ENCODE measurements around the gene LCK. TPM values are rescaled to one million over a fixed set of nuclear protein-coding genes. Genes with fewer than 3 reads are reported as not detected.
"Not testable (repeated sequence)": the region's sequence is repeated elsewhere in the genome, so short reads cannot be mapped to it uniquely, and the experiment has no call there.

LCK gene
- total RNA-seq, 2 donors from 2014 or later = 267 to 268 TPM

DNA sequence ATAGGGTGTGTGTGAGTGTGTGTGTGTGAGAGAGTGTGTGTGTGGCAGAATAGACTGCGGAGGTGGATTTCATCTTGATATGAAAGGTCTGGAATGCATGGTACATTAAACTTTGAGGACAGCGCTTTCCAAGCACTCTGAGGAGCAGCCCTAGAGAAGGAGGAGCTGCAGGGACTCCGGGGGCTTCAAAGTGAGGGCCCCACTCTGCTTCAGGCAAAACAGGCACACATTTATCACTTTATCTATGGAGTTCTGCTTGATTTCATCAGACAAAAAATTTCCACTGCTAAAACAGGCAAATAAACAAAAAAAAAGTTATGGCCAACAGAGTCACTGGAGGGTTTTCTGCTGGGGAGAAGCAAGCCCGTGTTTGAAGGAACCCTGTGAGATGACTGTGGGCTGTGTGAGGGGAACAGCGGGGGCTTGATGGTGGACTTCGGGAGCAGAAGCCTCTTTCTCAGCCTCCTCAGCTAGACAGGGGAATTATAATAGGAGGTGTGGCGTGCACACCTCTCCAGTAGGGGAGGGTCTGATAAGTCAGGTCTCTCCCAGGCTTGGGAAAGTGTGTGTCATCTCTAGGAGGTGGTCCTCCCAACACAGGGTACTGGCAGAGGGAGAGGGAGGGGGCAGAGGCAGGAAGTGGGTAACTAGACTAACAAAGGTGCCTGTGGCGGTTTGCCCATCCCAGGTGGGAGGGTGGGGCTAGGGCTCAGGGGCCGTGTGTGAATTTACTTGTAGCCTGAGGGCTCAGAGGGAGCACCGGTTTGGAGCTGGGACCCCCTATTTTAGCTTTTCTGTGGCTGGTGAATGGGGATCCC, 22.5 kb downstream of the LCK start:
- DNase-seq (peak; percentile 47 to 74 (median 51)), ATAC-seq (peak; percentile 90)
- H3K36me3 Mint-ChIP-seq (ENCODE audit: low read depth) = peaks cover 6% of the 10 kb centered on the region
- peak overlapping the region; percentile 85 for H3K4me3 Mint-ChIP-seq
- peak overlapping the region; percentile 95 for H3K27ac Mint-ChIP-seq
- no peaks in the 10 kb centered on the region for H3K27me3 Mint-ChIP-seq
- H3K4me1 Mint-ChIP-seq = peaks cover 50% of the 10 kb centered on the region
- H3K9me3 ChIP-seq (ENCODE audit: control insufficient read depth, low read length, poor library complexity, severe bottlenecking) = no peaks in the 10 kb centered on the region

DNA sequence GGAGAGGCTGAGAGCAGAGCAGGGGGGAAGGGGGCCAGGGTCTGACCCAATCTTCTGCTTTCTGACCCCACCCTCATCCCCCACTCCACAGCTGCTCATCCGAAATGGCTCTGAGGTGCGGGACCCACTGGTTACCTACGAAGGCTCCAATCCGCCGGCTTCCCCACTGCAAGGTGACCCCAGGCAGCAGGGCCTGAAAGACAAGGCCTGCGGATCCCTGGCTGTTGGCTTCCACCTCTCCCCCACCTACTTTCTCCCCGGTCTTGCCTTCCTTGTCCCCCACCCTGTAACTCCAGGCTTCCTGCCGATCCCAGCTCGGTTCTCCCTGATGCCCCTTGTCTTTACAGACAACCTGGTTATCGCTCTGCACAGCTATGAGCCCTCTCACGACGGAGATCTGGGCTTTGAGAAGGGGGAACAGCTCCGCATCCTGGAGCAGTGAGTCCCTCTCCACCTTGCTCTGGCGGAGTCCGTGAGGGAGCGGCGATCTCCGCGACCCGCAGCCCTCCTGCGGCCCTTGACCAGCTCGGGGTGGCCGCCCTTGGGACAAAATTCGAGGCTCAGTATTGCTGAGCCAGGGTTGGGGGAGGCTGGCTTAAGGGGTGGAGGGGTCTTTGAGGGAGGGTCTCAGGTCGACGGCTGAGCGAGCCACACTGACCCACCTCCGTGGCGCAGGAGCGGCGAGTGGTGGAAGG, 23.7 kb downstream of the LCK start:
- no peaks in the 10 kb centered on the region for H3K27me3 Mint-ChIP-seq
- H3K4me3 Mint-ChIP-seq = no peak overlapping the region
- H3K4me1 Mint-ChIP-seq = peaks cover 54% of the 10 kb centered on the region

DNA sequence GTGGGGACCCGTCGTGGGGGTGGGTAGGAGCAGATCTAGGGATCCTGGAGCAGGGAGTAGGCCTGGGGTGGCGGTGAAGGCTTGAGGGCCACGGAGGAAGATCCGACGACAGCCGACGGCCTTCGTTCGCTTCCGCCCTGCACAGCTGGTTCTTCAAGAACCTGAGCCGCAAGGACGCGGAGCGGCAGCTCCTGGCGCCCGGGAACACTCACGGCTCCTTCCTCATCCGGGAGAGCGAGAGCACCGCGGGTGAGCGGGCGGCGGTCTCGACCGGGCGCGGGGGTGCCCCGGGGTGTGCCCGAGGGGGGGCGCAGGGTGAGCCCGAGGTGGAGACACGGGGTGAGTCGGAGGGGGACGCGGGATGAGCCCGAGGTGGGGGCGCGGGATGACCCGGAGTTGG, 24.4 kb downstream of the LCK start:
- H3K4me1 Mint-ChIP-seq = peaks cover 52% of the 10 kb centered on the region
- ATAC-seq (no peak), DNase-seq (no peak)
- H3K9me3 ChIP-seq (ENCODE audit: control insufficient read depth, low read length, poor library complexity, severe bottlenecking) = no peaks in the 10 kb centered on the region
- H3K27ac Mint-ChIP-seq = peak overlapping the region; percentile 95
- H3K36me3 Mint-ChIP-seq (ENCODE audit: low read depth) = peaks cover 9% of the 10 kb centered on the region
- no peak overlapping the region for H3K4me3 Mint-ChIP-seq
- no peaks in the 10 kb centered on the region for H3K27me3 Mint-ChIP-seq

More for the DNA sequence above, 23.7 kb downstream of the LCK start:
- H3K36me3 Mint-ChIP-seq (ENCODE audit: low read depth) = peaks cover 9% of the 10 kb centered on the region
- DNase-seq (no peak), ATAC-seq (no peak)
- peak overlapping the region; percentile 95 for H3K27ac Mint-ChIP-seq
- no peaks in the 10 kb centered on the region for H3K9me3 ChIP-seq (ENCODE audit: control insufficient read depth, low read length, poor library complexity, severe bottlenecking)

DNA sequence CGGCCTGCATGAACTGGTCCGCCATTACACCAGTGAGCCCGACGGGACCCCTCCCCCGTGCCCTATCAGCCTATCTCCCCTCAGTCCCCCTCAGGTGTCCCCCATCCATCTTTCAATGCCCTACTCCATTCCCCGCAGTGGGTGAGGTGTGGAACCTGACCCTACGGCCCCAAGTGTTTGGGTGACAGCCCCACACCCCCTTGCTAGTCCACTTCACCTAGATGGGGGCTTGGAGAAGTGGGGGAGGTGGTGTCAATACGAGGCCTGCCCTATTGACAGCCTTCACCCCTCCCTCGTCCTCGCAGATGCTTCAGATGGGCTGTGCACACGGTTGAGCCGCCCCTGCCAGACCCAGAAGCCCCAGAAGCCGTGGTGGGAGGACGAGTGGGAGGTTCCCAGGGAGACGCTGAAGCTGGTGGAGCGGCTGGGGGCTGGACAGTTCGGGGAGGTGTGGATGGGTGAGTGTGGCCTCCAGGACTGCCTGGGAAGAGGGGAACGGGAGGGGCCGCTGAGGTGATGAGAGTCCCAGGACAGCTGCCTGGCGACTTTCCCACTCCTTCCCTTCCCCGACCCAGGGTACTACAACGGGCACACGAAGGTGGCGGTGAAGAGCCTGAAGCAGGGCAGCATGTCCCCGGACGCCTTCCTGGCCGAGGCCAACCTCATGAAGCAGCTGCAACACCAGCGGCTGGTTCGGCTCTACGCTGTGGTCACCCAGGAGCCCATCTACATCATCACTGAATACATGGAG, 25.1 kb downstream of the LCK start:
- Mint-ChIP-seq H3K4me3 (peak overlapping the region; percentile 57), H3K27ac (no peak overlapping the region)

DNA sequence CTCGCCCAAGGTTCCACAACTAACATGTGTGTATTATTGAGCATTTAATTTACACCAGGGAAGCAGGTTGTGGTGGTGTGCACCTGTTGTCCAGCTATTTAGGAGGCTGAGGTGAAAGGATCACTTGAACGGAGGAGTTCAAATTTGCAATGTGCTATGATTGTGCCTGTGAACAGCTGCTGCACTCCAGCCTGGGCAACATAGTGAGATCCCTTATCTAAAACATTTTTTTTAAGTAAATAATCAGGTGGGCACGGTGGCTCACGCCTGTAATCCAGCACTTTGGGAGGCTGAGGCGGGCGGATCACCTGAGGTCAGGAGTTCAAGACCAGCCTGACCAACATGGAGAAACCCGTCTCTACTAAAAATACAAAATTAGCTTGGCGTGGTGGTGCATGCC, 33.7 kb downstream of the LCK start:
- not testable (repeated sequence) for ATAC-seq; H3K4me3 Mint-ChIP-seq; H3K27ac Mint-ChIP-seq; H3K9me3 ChIP-seq (ENCODE audit: control insufficient read depth, low read length, poor library complexity, severe bottlenecking); H3K27me3 Mint-ChIP-seq; H3K36me3 Mint-ChIP-seq (ENCODE audit: low read depth); DNase-seq; H3K4me1 Mint-ChIP-seq

More for the DNA sequence above, 25.1 kb downstream of the LCK start:
- no peak for ATAC-seq
- H3K4me1 Mint-ChIP-seq = peaks cover 49% of the 10 kb centered on the region
- DNase-seq = no peak
- no peaks in the 10 kb centered on the region for H3K27me3 Mint-ChIP-seq
- H3K36me3 Mint-ChIP-seq (ENCODE audit: low read depth) = peaks cover 9% of the 10 kb centered on the region
- no peaks in the 10 kb centered on the region for H3K9me3 ChIP-seq (ENCODE audit: control insufficient read depth, low read length, poor library complexity, severe bottlenecking)

DNA sequence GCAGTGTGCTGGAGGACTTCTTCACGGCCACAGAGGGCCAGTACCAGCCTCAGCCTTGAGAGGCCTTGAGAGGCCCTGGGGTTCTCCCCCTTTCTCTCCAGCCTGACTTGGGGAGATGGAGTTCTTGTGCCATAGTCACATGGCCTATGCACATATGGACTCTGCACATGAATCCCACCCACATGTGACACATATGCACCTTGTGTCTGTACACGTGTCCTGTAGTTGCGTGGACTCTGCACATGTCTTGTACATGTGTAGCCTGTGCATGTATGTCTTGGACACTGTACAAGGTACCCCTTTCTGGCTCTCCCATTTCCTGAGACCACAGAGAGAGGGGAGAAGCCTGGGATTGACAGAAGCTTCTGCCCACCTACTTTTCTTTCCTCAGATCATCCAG, 34.6 kb downstream of the LCK start:
- no peaks in the 10 kb centered on the region for H3K27me3 Mint-ChIP-seq

DNA sequence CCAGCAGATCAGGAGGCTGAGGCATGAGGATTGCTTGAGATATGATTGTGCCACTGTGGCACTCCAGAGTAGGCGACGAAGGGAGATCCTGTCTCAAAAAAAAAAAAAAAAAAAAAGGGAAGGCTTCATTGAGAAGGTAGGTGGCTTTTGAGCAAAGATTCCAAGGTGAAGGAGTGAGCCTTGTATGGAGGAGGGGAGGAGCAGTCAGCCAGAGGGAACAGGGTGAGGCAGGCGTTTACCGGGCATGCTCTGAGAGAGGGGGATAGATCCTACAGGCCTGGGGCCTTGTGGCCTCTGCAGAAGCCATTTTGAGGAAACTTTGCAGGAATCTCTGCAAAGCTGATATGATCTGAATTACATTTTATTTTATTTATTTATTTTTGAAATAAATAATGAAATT, 35.7 kb downstream of the LCK start:
- H3K4me3 Mint-ChIP-seq = no peak overlapping the region
- H3K27ac Mint-ChIP-seq = peak overlapping the region; percentile 34
- H3K4me1 Mint-ChIP-seq = peaks cover 8% of the 10 kb centered on the region

More for the DNA sequence above, 34.6 kb downstream of the LCK start:
- no peaks in the 10 kb centered on the region for H3K36me3 Mint-ChIP-seq (ENCODE audit: low read depth)
- ATAC-seq = no peak
- H3K4me1 Mint-ChIP-seq = peaks cover 6% of the 10 kb centered on the region
- DNase-seq = no peak
- no peaks in the 10 kb centered on the region for H3K9me3 ChIP-seq (ENCODE audit: control insufficient read depth, low read length, poor library complexity, severe bottlenecking)
- H3K27ac Mint-ChIP-seq = no peak overlapping the region
- no peak overlapping the region for H3K4me3 Mint-ChIP-seq

DNA sequence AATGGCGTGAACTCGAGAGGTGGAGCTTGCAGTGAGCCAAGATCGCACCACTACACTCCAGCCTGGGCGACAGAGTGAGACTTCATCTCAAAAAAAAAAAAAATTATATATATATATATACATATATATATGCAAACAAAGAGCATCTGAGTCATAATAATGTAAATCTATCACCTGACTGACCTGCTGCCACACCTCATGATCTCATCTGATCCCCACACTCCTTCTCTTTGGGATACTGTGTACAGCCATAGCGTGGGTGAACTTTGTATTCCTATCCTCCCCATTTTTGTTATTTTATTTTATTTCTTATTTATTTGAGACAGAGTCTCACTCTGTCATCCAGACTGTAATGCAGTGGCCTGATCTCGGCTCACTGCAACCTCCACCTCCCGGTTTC, 38.2 kb downstream of the LCK start:
- H3K27ac Mint-ChIP-seq = peak overlapping the region; percentile 96
- no peaks in the 10 kb centered on the region for H3K9me3 ChIP-seq (ENCODE audit: control insufficient read depth, low read length, poor library complexity, severe bottlenecking)
- H3K4me1 Mint-ChIP-seq = peaks cover 12% of the 10 kb centered on the region

More for the DNA sequence above, 35.7 kb downstream of the LCK start:
- no peaks in the 10 kb centered on the region for H3K27me3 Mint-ChIP-seq
- no peaks in the 10 kb centered on the region for H3K36me3 Mint-ChIP-seq (ENCODE audit: low read depth)
- no peak for ATAC-seq
- no peak for DNase-seq
- H3K9me3 ChIP-seq (ENCODE audit: control insufficient read depth, low read length, poor library complexity, severe bottlenecking) = no peaks in the 10 kb centered on the region

DNA sequence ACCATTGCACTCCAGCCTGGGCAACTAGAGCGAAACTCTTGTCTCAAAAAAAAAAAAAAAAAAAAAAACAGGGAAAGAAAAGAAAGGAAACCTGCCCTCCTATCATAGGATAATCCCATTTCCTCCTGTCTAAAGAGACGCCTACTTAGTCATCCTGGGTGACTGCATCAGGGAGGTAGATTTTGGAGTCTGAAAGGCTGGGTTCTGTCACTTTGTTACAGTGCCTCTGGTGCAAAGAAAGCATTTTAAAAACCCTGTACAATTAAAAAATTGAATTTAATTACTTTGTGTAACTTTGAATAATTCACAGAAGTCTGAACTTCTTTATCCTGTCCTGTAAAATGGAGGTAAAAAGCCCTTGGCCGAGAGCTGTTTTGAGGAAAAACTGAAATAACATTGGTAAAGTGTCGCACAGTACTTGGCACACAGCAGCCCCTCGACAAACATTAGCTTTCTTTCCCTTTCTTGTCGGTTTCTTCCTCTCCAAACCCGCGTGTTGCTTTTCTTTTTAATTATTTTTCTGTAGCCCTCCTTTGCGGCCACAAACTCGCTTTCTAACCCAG, 40.2 kb downstream of the LCK start:
- Mint-ChIP-seq H3K4me1 (peaks cover 20% of the 10 kb centered on the region), H3K27ac (peak overlapping the region; percentile 96), H3K4me3 (peak overlapping the region; percentile 98), H3K27me3 (no peaks in the 10 kb centered on the region), H3K36me3 (ENCODE audit: low read depth) (no peaks in the 10 kb centered on the region)
- no peak for DNase-seq
- H3K9me3 ChIP-seq (ENCODE audit: control insufficient read depth, low read length, poor library complexity, severe bottlenecking) = no peaks in the 10 kb centered on the region
- no peak for ATAC-seq

More for the DNA sequence above, 38.2 kb downstream of the LCK start:
- Mint-ChIP-seq H3K4me3 (no peak overlapping the region), H3K36me3 (ENCODE audit: low read depth) (no peaks in the 10 kb centered on the region), H3K27me3 (no peaks in the 10 kb centered on the region)
- DNase-seq (no peak), ATAC-seq (no peak)

DNA sequence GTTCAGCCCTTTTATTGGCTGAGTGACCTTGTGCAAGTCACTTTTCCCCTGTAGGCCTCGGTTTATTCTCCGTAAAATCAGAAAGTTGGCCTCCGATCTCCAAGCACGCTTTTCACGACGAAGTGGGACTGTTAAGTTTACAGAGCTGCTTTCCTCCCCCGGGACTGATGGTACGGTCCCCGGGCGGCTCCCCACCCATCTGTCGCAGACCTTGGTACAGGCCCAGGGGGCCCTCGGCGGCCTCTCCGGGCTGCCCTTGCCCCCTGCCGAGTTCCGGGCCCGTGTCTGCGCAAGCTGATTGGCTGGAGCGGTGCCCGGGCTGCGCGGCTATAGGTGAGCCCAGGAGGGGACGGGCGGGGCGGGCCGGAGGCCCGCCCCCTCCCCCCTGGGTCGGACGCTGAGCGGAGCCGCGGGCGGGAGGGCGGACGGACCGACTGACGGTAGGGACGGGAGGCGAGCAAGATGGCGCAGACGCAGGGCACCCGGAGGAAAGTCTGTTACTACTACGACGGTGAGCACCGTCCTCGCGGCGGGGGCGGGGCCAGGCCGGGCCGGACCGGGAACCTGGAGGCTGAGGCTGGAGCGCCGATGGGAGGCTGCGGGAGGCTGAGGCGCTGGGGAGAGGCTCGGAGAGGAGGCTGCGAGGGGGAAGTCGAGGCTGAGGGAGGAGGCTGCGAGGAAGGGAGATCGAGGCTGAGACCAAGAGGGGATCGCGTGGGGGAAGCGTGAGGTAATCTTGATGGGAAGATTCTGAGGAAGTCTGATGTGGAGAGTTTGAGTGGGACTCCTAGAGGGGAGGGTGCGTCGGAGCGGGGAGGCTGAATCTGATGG, 40.9 kb downstream of the LCK start, which contains the start of gene HDAC1:
TSS of gene HDAC1 (plus strand) at position 376 of the 831 bp plus-strand sequence. CDS start at position 463, 87 bp downstream.
- peaks cover 5% of the 10 kb centered on the region for H3K36me3 Mint-ChIP-seq (ENCODE audit: low read depth)
- DNase-seq (peak; percentile 94 to 97 (median 96)), ATAC-seq (peak; percentile 97)
- no peaks in the 10 kb centered on the region for H3K9me3 ChIP-seq (ENCODE audit: control insufficient read depth, low read length, poor library complexity, severe bottlenecking)
- H3K4me1 Mint-ChIP-seq = peaks cover 26% of the 10 kb centered on the region
- peak within 1 kb of the TSS; percentile 98 for H3K4me3 Mint-ChIP-seq
- H3K27ac Mint-ChIP-seq = peak within 1 kb of the TSS; percentile 96
- no peaks in the 10 kb centered on the region for H3K27me3 Mint-ChIP-seq

DNA sequence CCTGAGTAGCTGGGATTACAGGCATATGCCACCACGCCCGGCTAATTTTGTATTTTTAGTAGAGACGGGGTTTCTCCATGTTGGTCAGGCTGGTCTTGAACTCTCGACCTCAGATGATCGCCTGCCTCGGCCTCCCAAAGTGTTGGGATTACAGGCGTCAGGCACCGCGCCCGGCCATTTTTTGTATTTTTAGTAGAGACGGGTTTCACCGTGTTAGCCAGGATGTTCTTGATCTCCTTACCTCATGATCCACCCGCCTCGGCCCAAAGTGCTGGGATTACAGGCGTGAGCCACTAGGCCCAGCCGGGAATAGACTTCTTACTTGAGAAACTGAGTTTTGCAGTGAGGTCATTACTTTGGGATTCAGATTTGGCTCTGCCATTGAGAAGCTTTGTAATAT, 47.1 kb downstream of the LCK start:
- not testable (repeated sequence) for H3K9me3 ChIP-seq (ENCODE audit: control insufficient read depth, low read length, poor library complexity, severe bottlenecking); ATAC-seq; H3K27me3 Mint-ChIP-seq; DNase-seq; H3K4me3 Mint-ChIP-seq
- Mint-ChIP-seq H3K4me1 (peaks cover 33% of the 10 kb centered on the region), H3K27ac (peak overlapping the region; percentile 73), H3K36me3 (ENCODE audit: low read depth) (peaks cover 12% of the 10 kb centered on the region)

DNA sequence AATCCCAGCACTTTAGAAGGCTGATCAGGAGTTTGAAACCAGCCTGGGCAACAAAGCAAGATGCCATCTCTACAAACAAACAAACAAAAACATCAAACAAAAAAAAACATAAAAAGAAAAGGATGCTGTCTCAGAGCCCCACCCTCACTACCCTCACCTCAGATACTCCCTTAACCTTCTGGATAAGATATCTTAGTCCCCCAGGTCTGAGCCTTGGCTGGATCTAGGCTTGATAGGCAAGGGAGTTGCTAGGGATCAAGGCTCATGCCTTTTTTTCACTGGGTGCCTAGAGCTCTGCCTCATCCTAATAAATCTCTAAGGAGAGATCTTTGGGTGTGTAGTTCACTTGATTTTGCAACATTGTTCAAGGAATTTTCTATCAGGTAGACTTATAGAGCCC, 48.3 kb downstream of the LCK start:
- Mint-ChIP-seq H3K27ac (peak overlapping the region; percentile 73), H3K4me1 (peaks cover 39% of the 10 kb centered on the region), H3K4me3 (no peak overlapping the region), H3K36me3 (ENCODE audit: low read depth) (peaks cover 17% of the 10 kb centered on the region), H3K27me3 (no peaks in the 10 kb centered on the region)
- ATAC-seq (no peak), DNase-seq (no peak)
- H3K9me3 ChIP-seq (ENCODE audit: control insufficient read depth, low read length, poor library complexity, severe bottlenecking) = no peaks in the 10 kb centered on the region
